ENCODE results near the gene COPB1.

DNA sequence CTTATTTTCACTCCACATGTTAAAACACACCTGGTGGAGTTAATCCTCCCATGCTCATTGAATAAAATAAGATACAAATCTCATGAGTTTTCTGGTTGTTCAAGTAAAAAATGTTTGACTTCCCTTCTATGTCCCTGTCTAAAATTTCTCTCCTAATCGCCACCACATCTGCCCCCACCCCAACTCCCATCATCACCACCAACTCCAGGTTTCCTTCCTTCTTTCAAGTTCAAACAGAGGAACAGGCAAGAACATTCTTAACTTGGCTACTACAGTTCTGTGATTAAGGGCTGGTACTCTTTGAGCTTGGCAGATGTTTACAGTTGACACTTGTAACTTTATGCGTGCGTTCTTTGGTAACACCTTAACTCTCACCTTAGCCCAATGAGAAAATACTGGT, 29.7 kb upstream of the COPB1 start:
- TF ChIP-seq, protein P1, sequence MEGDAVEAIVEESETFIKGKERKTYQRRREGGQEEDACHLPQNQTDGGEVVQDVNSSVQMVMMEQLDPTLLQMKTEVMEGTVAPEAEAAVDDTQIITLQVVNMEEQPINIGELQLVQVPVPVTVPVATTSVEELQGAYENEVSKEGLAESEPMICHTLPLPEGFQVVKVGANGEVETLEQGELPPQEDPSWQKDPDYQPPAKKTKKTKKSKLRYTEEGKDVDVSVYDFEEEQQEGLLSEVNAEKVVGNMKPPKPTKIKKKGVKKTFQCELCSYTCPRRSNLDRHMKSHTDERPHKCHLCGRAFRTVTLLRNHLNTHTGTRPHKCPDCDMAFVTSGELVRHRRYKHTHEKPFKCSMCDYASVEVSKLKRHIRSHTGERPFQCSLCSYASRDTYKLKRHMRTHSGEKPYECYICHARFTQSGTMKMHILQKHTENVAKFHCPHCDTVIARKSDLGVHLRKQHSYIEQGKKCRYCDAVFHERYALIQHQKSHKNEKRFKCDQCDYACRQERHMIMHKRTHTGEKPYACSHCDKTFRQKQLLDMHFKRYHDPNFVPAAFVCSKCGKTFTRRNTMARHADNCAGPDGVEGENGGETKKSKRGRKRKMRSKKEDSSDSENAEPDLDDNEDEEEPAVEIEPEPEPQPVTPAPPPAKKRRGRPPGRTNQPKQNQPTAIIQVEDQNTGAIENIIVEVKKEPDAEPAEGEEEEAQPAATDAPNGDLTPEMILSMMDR (IDR thresholded peaks at IDR 0.05; ENCODE audit: borderline replicate concordance, extremely low read depth, low read length, poor library complexity, severe bottlenecking) = no peak
- TF ChIP-seq EZH2 (IDR thresholded peaks at IDR 0.05; ENCODE audit: borderline replicate concordance, low read depth, low read length, severe bottlenecking) = no peak

Data from DND-41 (cell line).